HFFc6 (cell line): ENCODE data around the gene PRLR. TPM values are rescaled to one million over a fixed set of nuclear protein-coding genes. Genes with fewer than 3 reads are reported as not detected.

Source experiments
- DNase-seq: peaks from one replicate; pipeline ENCODE4 v3.0.0-alpha.2; 2018
- H3K27ac Mint-ChIP-seq: 2 replicates; pipeline ENCODE4 v1.8.0; 2020; ENCODE audit warnings: mild to moderate bottlenecking, mixed read lengths
- H3K27me3 Mint-ChIP-seq: 2 replicates; pipeline ENCODE4 v1.8.0; 2021; ENCODE audit warnings: mild to moderate bottlenecking, moderate library complexity, mixed read lengths; ENCODE audit not compliant: insufficient read depth
- H3K36me3 Mint-ChIP-seq: 2 replicates; pipeline ENCODE4 v1.8.0; 2021; ENCODE audit warnings: low read depth, mixed read lengths
- H3K4me1 Mint-ChIP-seq: 2 replicates; pipeline ENCODE4 v1.8.0; 2020; ENCODE audit warnings: low read depth, mixed read lengths
- H3K4me3 Mint-ChIP-seq: 2 replicates; pipeline ENCODE4 v1.8.0; 2020; ENCODE audit warnings: mild to moderate bottlenecking, moderate library complexity, mixed read lengths
- H3K9me3 Mint-ChIP-seq: 2 replicates; pipeline ENCODE4 v1.8.0; 2020; ENCODE audit warnings: mild to moderate bottlenecking, mixed read lengths
- total RNA-seq, 6 experiments: library from RNA; stranded (reverse); fragmentation: NEBNext Ultra II Directional; extraction: Animal tissue kit (Norgen Biotek cat#: 25700); gene quantifications; 2 replicates in 1 of 6; 3 replicates in 5 of 6; pipeline ENCODE4 v1.2.3, GENCODE V29; 2021
- TF ChIP-seq, protein P1 (sequence below): fragments of 200-600 bp; sonication (generic); IDR thresholded peaks from 2 replicates; pipeline ENCODE4 v1.5.0; 2021; ENCODE audit warnings: antibody characterized with exemption, mild to moderate bottlenecking

Gene PRLR
- total RNA-seq, 6 experiments from 2014 or later, result 0.91 to 1.5 (median 1.3) TPM

DNA sequence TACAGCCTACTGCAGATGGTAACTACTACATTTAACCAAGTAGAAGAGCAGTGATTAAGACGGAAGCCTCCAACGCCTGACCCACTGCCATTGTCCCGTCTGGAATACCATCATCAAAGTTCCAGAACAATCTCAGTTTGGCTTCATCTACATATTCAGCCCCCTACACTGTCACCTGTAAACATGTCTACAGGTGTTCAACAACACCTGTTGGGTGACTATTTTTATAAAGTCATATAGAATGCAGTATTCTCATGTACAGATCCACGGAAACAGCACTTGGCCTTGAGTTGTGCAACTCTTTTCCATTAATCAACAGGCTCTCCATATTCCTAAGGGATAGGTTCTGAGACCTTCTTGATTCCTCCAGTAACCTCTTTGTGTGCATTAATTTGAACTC, 129.3 kb downstream of the PRLR start:
- DNase-seq, result no peak
- peaks cover 8% of the 10 kb centered on the region for H3K27me3 Mint-ChIP-seq
- H3K4me1 Mint-ChIP-seq, result 0 out of 2 replicates have a peak, but pooled peaks cover 6% of the 10 kb centered on the region
- no peak overlapping the region for H3K4me3 Mint-ChIP-seq
- TF ChIP-seq, protein P1, sequence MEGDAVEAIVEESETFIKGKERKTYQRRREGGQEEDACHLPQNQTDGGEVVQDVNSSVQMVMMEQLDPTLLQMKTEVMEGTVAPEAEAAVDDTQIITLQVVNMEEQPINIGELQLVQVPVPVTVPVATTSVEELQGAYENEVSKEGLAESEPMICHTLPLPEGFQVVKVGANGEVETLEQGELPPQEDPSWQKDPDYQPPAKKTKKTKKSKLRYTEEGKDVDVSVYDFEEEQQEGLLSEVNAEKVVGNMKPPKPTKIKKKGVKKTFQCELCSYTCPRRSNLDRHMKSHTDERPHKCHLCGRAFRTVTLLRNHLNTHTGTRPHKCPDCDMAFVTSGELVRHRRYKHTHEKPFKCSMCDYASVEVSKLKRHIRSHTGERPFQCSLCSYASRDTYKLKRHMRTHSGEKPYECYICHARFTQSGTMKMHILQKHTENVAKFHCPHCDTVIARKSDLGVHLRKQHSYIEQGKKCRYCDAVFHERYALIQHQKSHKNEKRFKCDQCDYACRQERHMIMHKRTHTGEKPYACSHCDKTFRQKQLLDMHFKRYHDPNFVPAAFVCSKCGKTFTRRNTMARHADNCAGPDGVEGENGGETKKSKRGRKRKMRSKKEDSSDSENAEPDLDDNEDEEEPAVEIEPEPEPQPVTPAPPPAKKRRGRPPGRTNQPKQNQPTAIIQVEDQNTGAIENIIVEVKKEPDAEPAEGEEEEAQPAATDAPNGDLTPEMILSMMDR, result no peak
- H3K36me3 Mint-ChIP-seq, result no peaks in the 10 kb centered on the region
- no peaks in the 10 kb centered on the region for H3K9me3 Mint-ChIP-seq
- H3K27ac Mint-ChIP-seq, result no peak overlapping the region

DNA sequence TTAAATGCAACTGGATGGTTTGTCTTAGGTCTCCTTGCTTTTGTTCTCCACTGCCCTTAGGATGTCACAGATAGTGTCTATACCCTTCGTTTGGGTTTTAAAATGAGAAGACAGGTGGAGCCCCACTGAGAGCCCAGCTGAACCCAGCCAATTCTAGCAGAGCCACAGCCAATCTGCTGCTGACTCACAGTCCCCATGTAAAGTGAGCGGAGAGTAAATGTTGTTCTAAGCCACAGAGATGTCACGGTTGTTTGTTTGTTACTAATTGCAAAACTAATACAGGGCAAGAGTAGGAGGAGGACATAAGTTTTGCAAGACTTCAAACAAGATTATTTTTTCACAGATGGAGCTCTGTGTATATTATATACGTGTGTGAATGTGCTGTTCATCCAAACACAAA, 132.1 kb downstream of the PRLR start:
- TF ChIP-seq, protein P1, result no peak
- no peak for DNase-seq
- Mint-ChIP-seq H3K4me1 (0 out of 2 replicates have a peak, but pooled peaks cover 6% of the 10 kb centered on the region), H3K27me3 (peaks cover 5% of the 10 kb centered on the region), H3K36me3 (no peaks in the 10 kb centered on the region), H3K4me3 (no peak overlapping the region), H3K27ac (no peak overlapping the region), H3K9me3 (no peaks in the 10 kb centered on the region)

DNA sequence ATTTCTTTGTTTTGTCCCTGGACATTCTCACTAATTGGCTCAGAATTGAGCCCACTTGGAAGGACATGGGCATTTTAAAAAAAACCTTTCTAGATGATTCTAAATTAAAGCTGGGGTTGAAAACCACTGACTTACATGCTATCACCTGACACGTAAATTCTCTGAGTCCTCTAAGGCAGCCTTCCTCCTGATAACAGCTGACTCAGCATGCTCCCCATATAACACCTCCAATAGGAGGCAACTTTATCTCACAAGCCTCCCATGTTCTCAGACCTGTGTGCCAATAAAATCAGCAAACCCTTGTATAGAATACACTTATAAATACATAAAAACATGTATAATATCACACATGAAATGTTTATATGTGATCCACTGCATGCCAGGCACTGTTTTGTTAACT, 133.4 kb downstream of the PRLR start:
- TF ChIP-seq, protein P1, result no peak
- H3K27me3 Mint-ChIP-seq, result peaks cover 3% of the 10 kb centered on the region
- no peak overlapping the region for H3K27ac Mint-ChIP-seq
- no peaks in the 10 kb centered on the region for H3K36me3 Mint-ChIP-seq
- H3K9me3 Mint-ChIP-seq, result no peaks in the 10 kb centered on the region
- H3K4me1 Mint-ChIP-seq, result 0 out of 2 replicates have a peak, but pooled peaks cover 6% of the 10 kb centered on the region
- no peak overlapping the region for H3K4me3 Mint-ChIP-seq
- no peak for DNase-seq

DNA sequence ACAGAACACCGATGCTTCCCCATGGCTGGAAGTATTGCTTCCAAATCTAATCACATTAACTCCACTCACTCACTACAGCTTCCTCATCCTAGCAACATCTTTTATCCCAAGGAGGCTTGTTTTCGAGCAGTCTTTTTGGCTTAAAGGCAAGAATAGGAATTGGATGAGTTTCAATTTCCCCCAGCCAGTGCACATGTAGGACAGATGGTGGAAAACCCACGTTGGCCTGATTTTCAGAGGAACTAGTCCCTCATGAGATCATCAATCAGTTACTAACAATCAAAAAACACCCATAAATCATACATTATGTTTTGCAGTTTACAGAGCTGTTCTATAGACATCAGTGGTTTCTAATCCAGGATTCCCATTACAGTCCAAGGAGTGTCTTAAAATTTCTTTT, 134.1 kb downstream of the PRLR start:
- H3K36me3 Mint-ChIP-seq, result no peaks in the 10 kb centered on the region
- no peaks in the 10 kb centered on the region for H3K9me3 Mint-ChIP-seq
- H3K4me3 Mint-ChIP-seq, result no peak overlapping the region
- H3K27me3 Mint-ChIP-seq, result peaks cover 3% of the 10 kb centered on the region
- DNase-seq, result no peak
- no peak overlapping the region for H3K27ac Mint-ChIP-seq
- 0 out of 2 replicates have a peak, but pooled peaks cover 6% of the 10 kb centered on the region for H3K4me1 Mint-ChIP-seq
- TF ChIP-seq, protein P1, result no peak

DNA sequence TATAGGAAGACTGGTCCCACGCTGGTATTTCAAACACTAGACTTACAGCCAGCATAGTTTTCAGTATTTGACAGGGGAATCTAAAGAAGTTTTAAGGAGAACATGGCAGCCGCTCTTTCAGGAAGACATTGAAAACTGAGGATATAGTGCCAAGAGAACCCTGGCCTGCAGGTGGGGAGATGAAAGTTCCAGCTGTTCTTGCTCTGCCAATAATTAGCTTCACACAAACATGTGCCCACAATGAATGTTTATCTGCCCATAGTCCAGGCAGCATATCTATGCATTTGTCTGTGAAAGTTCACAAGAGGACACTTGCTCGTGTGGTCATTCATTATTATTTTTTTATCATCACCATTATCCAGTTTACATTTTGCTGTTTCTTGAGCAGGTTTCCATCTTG, 134.9 kb downstream of the PRLR start:
- TF ChIP-seq, protein P1, result no peak
- H3K4me3 Mint-ChIP-seq, result no peak overlapping the region
- no peak for DNase-seq
- no peak overlapping the region for H3K27ac Mint-ChIP-seq
- H3K4me1 Mint-ChIP-seq, result 0 out of 2 replicates have a peak, but pooled peaks cover 6% of the 10 kb centered on the region
- H3K27me3 Mint-ChIP-seq, result peaks cover 3% of the 10 kb centered on the region
- H3K9me3 Mint-ChIP-seq, result no peaks in the 10 kb centered on the region
- no peaks in the 10 kb centered on the region for H3K36me3 Mint-ChIP-seq

DNA sequence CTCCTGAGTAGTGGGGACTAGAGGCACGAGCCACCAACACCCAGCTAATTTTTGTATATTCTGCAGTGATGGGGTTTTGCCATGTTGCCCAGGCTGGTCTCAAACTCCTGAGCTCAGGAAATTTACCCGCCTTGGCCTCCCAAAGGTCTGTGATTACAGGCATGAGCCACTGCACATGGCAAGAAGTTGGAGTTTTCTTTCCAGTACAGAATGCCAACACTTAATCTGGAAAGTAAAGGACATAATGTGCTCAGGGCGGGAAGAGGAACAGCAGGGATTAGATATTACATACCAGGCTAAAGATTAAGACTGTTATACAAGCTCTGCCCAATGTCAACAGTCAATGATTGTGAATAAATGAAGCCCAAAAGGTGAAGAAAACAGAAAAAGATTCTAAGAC, 135.3 kb downstream of the PRLR start:
- Mint-ChIP-seq H3K27ac (no peak overlapping the region), H3K4me3 (no peak overlapping the region), H3K27me3 (peaks cover 3% of the 10 kb centered on the region)

More for the DNA sequence above, 135.3 kb downstream of the PRLR start:
- Mint-ChIP-seq H3K9me3 (no peaks in the 10 kb centered on the region), H3K4me1 (0 out of 2 replicates have a peak, but pooled peaks cover 6% of the 10 kb centered on the region), H3K36me3 (no peaks in the 10 kb centered on the region)
- TF ChIP-seq, protein P1, result no peak
- DNase-seq, result no peak
